ACC112 (cell line): ENCODE results near the gene IL16.
A peak's percentile ranks its signal among the peaks of the same experiment; 100 is the strongest.

Experiments
- H2AFZ ChIP-seq: fragments of 200-600 bp; sonication (generic); one replicate; pipeline ENCODE4 v1.6.0; 2017; ENCODE audit warnings: antibody characterized with exemption, low read length; ENCODE audit not compliant: unreplicated experiment
- H3K27ac ChIP-seq: fragments of 200-600 bp; sonication (generic); 2 replicates; pipeline ENCODE4 v1.5.1; 2014; ENCODE audit warnings: low read depth, mild to moderate bottlenecking, antibody characterized with exemption, low read length, moderate library complexity
- H3K27me3 ChIP-seq: fragments of 200-600 bp; sonication (generic); 2 replicates; pipeline ENCODE4 v1.6.1; 2014; ENCODE audit warnings: mild to moderate bottlenecking, antibody characterized with exemption, low read length, moderate library complexity, mixed read lengths; ENCODE audit not compliant: insufficient read depth
- H3K36me3 ChIP-seq: fragments of 200-600 bp; sonication (generic); 2 replicates; pipeline ENCODE4 v1.6.1; 2016; ENCODE audit warnings: mild to moderate bottlenecking, antibody characterized with exemption, low read length, moderate library complexity, mixed read lengths; ENCODE audit not compliant: insufficient read depth
- H3K4me1 ChIP-seq: fragments of 200-600 bp; sonication (generic); one replicate; pipeline ENCODE4 v1.6.1; 2016; ENCODE audit warnings: low read length, mixed read lengths; ENCODE audit not compliant: insufficient read depth, unreplicated experiment, control insufficient read depth
- H3K4me3 ChIP-seq: fragments of 200-600 bp; sonication (generic); 2 replicates; pipeline ENCODE4 v1.5.1; 2014; ENCODE audit warnings: mild to moderate bottlenecking, low read depth, low read length
- H3K79me2 ChIP-seq: fragments of 200-600 bp; sonication (generic); one replicate; pipeline ENCODE4 v1.6.0; 2016; ENCODE audit warnings: low read length; ENCODE audit not compliant: control insufficient read depth, unreplicated experiment, insufficient read depth

The IL16 gene

DNA sequence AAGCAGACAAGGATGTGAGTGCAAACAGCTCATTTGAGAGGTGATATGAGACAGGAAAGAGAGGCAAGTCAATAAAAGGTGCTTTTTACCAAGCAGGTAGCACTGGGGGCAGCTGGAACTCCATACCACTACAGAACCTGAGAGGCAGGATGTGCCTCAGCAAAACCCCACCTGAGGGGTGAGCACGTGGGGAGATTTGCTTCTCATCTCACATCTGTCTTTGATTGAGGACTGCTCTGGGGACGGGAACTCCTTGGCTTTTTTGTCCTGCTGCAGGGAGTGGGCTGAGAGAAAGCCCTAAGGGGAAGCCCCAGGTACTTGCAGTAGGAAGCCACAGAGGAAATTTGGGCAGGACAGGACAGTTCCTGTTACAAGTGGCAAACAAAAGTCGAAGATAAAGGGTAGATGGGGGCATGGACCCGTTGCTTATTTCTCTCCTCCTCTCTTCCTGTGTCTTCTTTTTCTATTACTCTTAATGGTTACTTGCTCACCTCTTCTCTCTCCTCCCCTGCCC lies 35.5 kb upstream of the IL16 start:
- Histone ChIP-seq H3K79me2 (no peaks in the 10 kb centered on the region), H3K4me3 (no peak overlapping the region), H3K27me3 (no peaks in the 10 kb centered on the region), H3K36me3 (no peaks in the 10 kb centered on the region), H2AFZ (no peak overlapping the region), H3K27ac (no peak overlapping the region), H3K4me1 (peaks cover 32% of the 10 kb centered on the region)

- H2AFZ ChIP-seq: no peak overlapping the region
- no peaks in the 10 kb centered on the region for H3K36me3 ChIP-seq
- H3K27me3 ChIP-seq: no peaks in the 10 kb centered on the region
- H3K4me1 ChIP-seq: peaks cover 30% of the 10 kb centered on the region
- no peak overlapping the region for H3K4me3 ChIP-seq
- H3K27ac ChIP-seq: no peak overlapping the region
- H3K79me2 ChIP-seq: no peaks in the 10 kb centered on the region
Observed at GRCh38 chr15:81161851-81162250, 34.8 kb upstream of the IL16 start.

GRCh38 chr15:81163961-81164800 lies 32.5 kb upstream of the IL16 start:
- H3K79me2 ChIP-seq: no peaks in the 10 kb centered on the region
- peaks cover 29% of the 10 kb centered on the region for H3K4me1 ChIP-seq
- H3K36me3 ChIP-seq: no peaks in the 10 kb centered on the region
- no peaks in the 10 kb centered on the region for H3K27me3 ChIP-seq
- no peak overlapping the region for H2AFZ ChIP-seq
- H3K27ac ChIP-seq: 0 out of 2 replicates have a peak overlapping the region, but pooled peaks have one; percentile 14
- H3K4me3 ChIP-seq: no peak overlapping the region

GRCh38 chr15:81165535-81165934 lies 31.1 kb upstream of the IL16 start:
- H3K27ac ChIP-seq: no peak overlapping the region
- no peaks in the 10 kb centered on the region for H3K36me3 ChIP-seq
- no peaks in the 10 kb centered on the region for H3K27me3 ChIP-seq
- no peak overlapping the region for H2AFZ ChIP-seq
- H3K4me1 ChIP-seq: peaks cover 28% of the 10 kb centered on the region
- H3K79me2 ChIP-seq: no peaks in the 10 kb centered on the region
- H3K4me3 ChIP-seq: no peak overlapping the region

- Histone ChIP-seq H3K27me3 (no peaks in the 10 kb centered on the region), H3K79me2 (no peaks in the 10 kb centered on the region), H2AFZ (no peak overlapping the region), H3K4me1 (peaks cover 26% of the 10 kb centered on the region), H3K27ac (no peak overlapping the region), H3K4me3 (no peak overlapping the region), H3K36me3 (no peaks in the 10 kb centered on the region)
Observed at GRCh38 chr15:81166636-81167305, 29.9 kb upstream of the IL16 start.

GRCh38 chr15:81168131-81168526 lies 28.6 kb upstream of the IL16 start:
- peaks cover 26% of the 10 kb centered on the region for H3K4me1 ChIP-seq
- no peaks in the 10 kb centered on the region for H3K27me3 ChIP-seq
- no peak overlapping the region for H3K4me3 ChIP-seq
- H2AFZ ChIP-seq: no peak overlapping the region
- H3K27ac ChIP-seq: no peak overlapping the region
- no peaks in the 10 kb centered on the region for H3K36me3 ChIP-seq
- no peaks in the 10 kb centered on the region for H3K79me2 ChIP-seq

DNA sequence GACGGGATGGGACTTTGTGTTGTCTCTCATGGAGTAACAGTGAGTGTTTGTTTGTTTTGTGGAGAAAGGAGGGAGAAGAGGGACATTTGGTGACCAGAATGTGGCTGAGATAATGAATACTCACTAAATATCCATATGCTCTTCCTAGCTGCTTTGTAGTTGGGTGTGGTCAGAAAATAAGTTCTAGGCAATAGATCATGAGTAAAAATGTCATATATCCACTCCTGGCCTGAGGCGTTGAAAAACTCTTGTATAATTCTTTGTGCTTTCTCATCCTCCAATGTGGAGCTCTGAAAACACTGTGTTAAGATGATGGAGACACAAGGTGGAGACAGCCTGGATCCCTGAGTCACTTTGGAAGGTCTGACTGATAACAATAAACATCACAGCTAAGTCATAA lies 28.0 kb upstream of the IL16 start:
- Histone ChIP-seq H3K4me1 (peaks cover 26% of the 10 kb centered on the region), H3K36me3 (no peaks in the 10 kb centered on the region), H3K4me3 (no peak overlapping the region), H3K79me2 (no peaks in the 10 kb centered on the region), H3K27me3 (no peaks in the 10 kb centered on the region), H2AFZ (no peak overlapping the region), H3K27ac (no peak overlapping the region)

DNA sequence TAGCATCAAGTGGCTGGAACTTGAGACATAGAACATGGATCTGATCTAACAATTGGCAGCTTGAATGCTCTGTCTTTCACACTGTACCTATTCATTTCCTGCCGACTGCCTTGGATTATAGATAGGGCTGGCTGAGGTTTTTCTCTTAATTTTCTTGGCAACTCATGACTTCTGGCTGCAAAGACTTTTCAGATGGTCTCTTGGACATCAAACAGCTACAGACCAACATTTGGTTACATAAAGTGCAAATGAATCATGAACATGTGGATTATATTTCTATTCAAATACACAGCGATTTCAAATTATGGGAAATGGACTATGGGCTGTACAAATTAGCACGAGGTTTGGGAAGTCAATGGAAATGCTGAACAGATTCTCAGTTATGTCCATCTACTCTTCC lies 26.2 kb upstream of the IL16 start:
- peaks cover 17% of the 10 kb centered on the region for H3K4me1 ChIP-seq
- H3K4me3 ChIP-seq: no peak overlapping the region
- H3K36me3 ChIP-seq: no peaks in the 10 kb centered on the region
- H2AFZ ChIP-seq: no peak overlapping the region
- H3K79me2 ChIP-seq: no peaks in the 10 kb centered on the region
- H3K27ac ChIP-seq: no peak overlapping the region
- H3K27me3 ChIP-seq: no peaks in the 10 kb centered on the region

DNA sequence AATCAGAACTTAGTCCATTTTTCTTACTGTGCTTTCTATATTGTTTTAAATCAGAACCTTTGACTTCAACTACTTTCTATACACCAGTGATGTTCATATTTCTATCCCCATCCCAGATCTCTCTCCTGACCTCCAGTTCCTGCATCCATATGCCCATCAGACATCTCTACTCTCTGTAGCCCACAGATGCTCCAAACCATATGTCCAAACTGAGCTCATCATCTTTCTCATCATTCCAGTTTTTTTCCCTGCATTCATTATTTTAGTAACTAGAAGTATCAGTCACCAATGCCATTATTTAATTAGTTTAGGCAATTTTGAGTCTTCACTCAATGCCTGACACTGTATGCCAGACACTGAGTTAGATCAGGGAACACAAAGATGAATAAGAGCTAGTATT lies 25.4 kb upstream of the IL16 start:
- Histone ChIP-seq H3K36me3 (no peaks in the 10 kb centered on the region), H3K27me3 (no peaks in the 10 kb centered on the region), H3K4me1 (peaks cover 17% of the 10 kb centered on the region), H3K79me2 (no peaks in the 10 kb centered on the region), H3K4me3 (no peak overlapping the region), H3K27ac (no peak overlapping the region), H2AFZ (no peak overlapping the region)

DNA sequence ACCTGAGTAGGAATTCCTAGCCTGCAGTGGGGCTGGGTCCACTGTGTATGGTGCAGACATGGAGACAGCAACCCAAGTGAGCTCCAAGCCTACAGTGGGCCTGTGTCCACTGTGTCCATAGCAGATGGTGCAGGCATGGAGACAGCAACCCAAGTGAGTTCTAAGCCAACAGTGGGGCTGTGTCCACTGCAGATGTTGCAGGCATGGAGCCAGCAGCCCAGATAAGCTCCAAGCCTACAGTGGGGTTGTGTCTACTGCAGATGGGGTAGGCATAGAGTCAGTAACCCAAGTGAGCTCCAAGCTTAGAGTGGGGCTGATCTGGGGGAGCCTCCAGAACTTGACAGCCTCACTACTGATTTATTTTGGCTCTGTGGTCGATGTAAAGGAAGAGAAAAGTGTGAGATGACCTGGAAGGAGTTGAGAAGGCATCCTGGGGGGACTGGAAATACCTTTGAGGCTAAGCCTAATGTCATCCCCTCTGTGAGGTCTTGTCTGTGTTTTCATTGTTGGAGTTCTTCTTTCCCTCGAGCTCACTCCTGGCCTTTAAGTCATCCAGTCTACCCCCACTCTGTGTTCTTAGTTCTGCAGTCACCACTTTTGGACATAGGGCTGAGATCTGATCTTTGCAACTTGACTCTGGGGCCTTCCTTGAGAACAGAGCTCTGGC lies 22.4 kb upstream of the IL16 start:
- H3K79me2 ChIP-seq: no peaks in the 10 kb centered on the region
- no peak overlapping the region for H3K4me3 ChIP-seq
- H3K27ac ChIP-seq: no peak overlapping the region
- no peaks in the 10 kb centered on the region for H3K27me3 ChIP-seq
- H3K36me3 ChIP-seq: no peaks in the 10 kb centered on the region
- peaks cover 13% of the 10 kb centered on the region for H3K4me1 ChIP-seq
- no peak overlapping the region for H2AFZ ChIP-seq
